Mesothelial cell of epicardium (in vitro differentiated cells): ENCODE data around the gene IFNK. TPM values are rescaled to one million over a fixed set of nuclear protein-coding genes. Genes with fewer than 3 reads are reported as not detected.

Source experiments
- DNase-seq, 2 experiments: peaks; one replicate each; pipeline ENCODE4 v3.0.0; 2021; ENCODE audit warnings: low spot score in 2 of 2; ENCODE audit not compliant: unreplicated experiment in 2 of 2
- H3K27ac Mint-ChIP-seq: 2 replicates; pipeline ENCODE4 v1.8.0; 2021; ENCODE audit warnings: mixed read lengths
- H3K27me3 Mint-ChIP-seq: 2 replicates; pipeline ENCODE4 v1.8.0; 2021; ENCODE audit warnings: low read depth, mixed read lengths
- H3K36me3 Mint-ChIP-seq: 2 replicates; pipeline ENCODE4 v1.8.0; 2021; ENCODE audit warnings: mixed read lengths
- H3K4me1 Mint-ChIP-seq: 2 replicates; pipeline ENCODE4 v1.8.0; 2021; ENCODE audit warnings: mixed read lengths
- H3K4me3 Mint-ChIP-seq: 2 replicates; pipeline ENCODE4 v1.8.0; 2021; ENCODE audit warnings: mild to moderate bottlenecking, moderate library complexity, mixed read lengths
- H3K9me3 Mint-ChIP-seq: 2 replicates; pipeline ENCODE4 v1.8.0; 2021; ENCODE audit warnings: mixed read lengths
- total RNA-seq: library from RNA; stranded (reverse); gene quantifications from 3 replicates; pipeline ENCODE4 v1.2.1, GENCODE V29; 2021
- TF ChIP-seq, protein P1 (sequence below): fragments of 200-600 bp; sonication (generic); IDR thresholded peaks from one replicate; pipeline ENCODE4 v1.5.0; 2021; ENCODE audit warnings: antibody characterized with exemption; ENCODE audit not compliant: unreplicated experiment

The IFNK gene, protein sequence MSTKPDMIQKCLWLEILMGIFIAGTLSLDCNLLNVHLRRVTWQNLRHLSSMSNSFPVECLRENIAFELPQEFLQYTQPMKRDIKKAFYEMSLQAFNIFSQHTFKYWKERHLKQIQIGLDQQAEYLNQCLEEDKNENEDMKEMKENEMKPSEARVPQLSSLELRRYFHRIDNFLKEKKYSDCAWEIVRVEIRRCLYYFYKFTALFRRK
- total RNA-seq = not detected in 3 replicates

DNA sequence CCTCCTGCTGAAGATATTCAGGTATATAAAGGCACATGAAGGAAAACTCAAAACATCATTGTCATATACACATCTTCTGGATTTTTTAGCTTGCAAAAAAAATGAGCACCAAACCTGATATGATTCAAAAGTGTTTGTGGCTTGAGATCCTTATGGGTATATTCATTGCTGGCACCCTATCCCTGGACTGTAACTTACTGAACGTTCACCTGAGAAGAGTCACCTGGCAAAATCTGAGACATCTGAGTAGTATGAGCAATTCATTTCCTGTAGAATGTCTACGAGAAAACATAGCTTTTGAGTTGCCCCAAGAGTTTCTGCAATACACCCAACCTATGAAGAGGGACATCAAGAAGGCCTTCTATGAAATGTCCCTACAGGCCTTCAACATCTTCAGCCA lies at the start of gene IFNK:
Gene IFNK, plus strand, starts transcription at position 55 of the 400 bp plus-strand sequence. Its CDS starts 47 bp downstream, at position 102.
- no peaks in the 10 kb centered on the region for H3K27me3 Mint-ChIP-seq
- H3K9me3 Mint-ChIP-seq = no peaks in the 10 kb centered on the region
- peaks cover 31% of the 10 kb centered on the region for H3K4me1 Mint-ChIP-seq
- no peak for DNase-seq
- TF ChIP-seq, protein P1, sequence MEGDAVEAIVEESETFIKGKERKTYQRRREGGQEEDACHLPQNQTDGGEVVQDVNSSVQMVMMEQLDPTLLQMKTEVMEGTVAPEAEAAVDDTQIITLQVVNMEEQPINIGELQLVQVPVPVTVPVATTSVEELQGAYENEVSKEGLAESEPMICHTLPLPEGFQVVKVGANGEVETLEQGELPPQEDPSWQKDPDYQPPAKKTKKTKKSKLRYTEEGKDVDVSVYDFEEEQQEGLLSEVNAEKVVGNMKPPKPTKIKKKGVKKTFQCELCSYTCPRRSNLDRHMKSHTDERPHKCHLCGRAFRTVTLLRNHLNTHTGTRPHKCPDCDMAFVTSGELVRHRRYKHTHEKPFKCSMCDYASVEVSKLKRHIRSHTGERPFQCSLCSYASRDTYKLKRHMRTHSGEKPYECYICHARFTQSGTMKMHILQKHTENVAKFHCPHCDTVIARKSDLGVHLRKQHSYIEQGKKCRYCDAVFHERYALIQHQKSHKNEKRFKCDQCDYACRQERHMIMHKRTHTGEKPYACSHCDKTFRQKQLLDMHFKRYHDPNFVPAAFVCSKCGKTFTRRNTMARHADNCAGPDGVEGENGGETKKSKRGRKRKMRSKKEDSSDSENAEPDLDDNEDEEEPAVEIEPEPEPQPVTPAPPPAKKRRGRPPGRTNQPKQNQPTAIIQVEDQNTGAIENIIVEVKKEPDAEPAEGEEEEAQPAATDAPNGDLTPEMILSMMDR = no peak
- H3K36me3 Mint-ChIP-seq = peaks cover 5% of the 10 kb centered on the region
- no peak within 1 kb of the TSS for H3K4me3 Mint-ChIP-seq
- H3K27ac Mint-ChIP-seq = no peak within 1 kb of the TSS

DNA sequence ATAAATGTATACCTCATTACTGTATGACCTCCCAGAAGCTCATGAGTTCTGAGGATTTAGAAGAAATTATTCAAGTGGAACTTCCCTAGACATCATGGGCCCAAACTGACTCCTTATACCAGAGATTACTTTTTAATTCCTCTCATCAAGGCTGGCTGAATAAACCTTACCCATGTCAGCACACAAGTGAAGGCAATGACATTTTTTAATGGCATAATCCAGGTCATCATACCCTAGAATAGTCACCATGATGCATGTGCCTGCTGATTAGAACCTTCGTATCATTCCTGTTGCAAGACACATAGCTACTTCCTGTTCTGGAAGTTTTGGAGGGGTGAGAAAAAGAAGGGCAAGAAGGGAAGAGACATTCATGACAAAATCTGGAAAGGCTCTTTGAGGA lies 49.8 kb upstream of the IFNK start:
- Mint-ChIP-seq H3K4me1 (peaks cover 29% of the 10 kb centered on the region), H3K9me3 (peaks cover 16% of the 10 kb centered on the region), H3K4me3 (no peak overlapping the region)

DNA sequence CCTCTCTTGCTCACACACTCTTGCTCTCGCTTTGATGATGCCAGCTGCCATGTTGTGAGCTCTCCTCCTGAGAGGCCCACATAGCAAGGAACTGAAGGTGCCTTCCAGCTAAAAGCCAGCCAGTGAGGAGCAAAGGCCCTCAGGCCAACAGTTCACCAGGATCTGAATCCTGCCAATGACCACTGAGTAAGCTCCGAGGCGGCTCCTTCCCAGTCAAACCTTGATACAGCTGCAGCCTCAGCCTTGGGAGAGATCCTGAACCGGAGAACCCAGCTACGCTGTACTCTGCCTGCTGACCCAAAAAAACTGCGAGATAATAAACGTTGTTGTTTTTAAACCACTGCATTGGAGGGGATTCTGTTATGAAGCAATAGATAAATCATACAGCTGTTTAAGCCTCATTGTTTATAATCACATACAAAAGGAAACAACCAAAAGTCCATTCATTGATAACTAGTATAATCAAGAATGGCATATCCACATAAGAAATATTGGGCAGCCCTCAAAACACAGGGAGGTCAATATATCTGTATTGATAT lies 49.0 kb upstream of the IFNK start:
- H3K9me3 Mint-ChIP-seq = peaks cover 17% of the 10 kb centered on the region
- H3K27ac Mint-ChIP-seq = no peak overlapping the region
- H3K36me3 Mint-ChIP-seq = peaks cover 9% of the 10 kb centered on the region
- no peak for DNase-seq
- no peak overlapping the region for H3K4me3 Mint-ChIP-seq
- H3K4me1 Mint-ChIP-seq = peaks cover 27% of the 10 kb centered on the region
- no peaks in the 10 kb centered on the region for H3K27me3 Mint-ChIP-seq
- TF ChIP-seq, protein P1 = no peak

More for the DNA sequence above, 49.8 kb upstream of the IFNK start:
- TF ChIP-seq, protein P1 = no peak
- H3K27ac Mint-ChIP-seq = no peak overlapping the region
- no peaks in the 10 kb centered on the region for H3K27me3 Mint-ChIP-seq
- DNase-seq = no peak
- peaks cover 9% of the 10 kb centered on the region for H3K36me3 Mint-ChIP-seq

DNA sequence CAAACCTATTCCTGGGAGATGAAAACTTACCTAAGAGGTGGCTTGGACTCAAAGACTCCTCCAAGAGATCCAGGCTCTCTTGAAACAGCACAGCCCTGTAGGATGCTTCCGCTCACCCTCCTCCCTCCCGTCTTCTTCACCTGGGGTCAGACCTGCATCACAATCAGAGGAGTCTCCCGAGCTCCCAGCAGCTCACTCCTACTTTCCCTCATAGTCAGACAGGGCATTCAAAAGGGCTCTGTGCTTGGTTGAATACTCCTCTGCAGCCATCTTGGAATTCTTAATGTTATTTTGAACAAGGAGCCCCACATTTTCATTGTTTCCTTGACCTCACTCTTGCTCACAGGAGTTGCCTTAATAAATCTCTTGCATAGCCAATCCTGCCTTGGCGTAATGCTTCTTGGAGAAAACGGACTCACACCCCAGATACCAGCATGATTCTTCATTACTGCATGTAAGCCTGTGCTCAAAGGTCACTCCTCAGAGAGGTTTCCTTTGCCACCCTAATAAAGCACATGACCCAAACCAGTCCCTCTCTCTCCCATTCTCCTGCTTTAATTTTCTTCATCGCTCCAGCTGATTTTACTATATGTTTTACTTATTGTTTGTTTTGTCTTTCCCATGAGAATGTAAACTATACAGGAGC lies 47.1 kb upstream of the IFNK start:
- H3K9me3 Mint-ChIP-seq = peaks cover 21% of the 10 kb centered on the region

DNA sequence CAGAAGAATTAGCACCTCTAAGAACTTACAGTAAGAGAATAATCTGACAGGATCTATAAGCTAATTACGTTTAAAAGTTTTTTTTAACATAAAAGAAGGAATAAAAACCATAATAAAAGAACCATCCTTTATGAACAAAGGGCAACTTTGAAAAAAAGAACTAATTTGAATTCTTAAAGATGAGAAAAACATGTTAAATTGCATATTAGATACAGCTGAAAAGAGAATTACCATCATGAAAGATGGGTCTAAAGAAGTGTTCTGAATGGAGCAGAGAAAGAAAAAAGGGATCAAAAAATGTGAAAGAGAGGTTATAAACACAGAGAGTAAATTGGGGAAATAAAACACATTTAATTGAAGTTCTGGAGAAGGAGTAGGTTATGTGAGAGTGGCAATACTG lies 45.8 kb upstream of the IFNK start:
- Mint-ChIP-seq H3K36me3 (peaks cover 18% of the 10 kb centered on the region), H3K4me1 (peaks cover 4% of the 10 kb centered on the region), H3K27ac (no peak overlapping the region), H3K27me3 (no peaks in the 10 kb centered on the region), H3K9me3 (peaks cover 21% of the 10 kb centered on the region), H3K4me3 (no peak overlapping the region)
- DNase-seq = no peak
- TF ChIP-seq, protein P1 = no peak

More for the DNA sequence above, 47.1 kb upstream of the IFNK start:
- Mint-ChIP-seq H3K27ac (no peak overlapping the region), H3K4me3 (no peak overlapping the region), H3K27me3 (no peaks in the 10 kb centered on the region), H3K4me1 (peaks cover 16% of the 10 kb centered on the region), H3K36me3 (peaks cover 16% of the 10 kb centered on the region)
- DNase-seq = no peak
- TF ChIP-seq, protein P1 = no peak
